ENCODE data around the gene LRRC14B. TPM values are rescaled to one million over a fixed set of nuclear protein-coding genes. Genes with fewer than 3 reads are reported as not detected.

Gene LRRC14B
- total and polyA plus RNA-seq, 10 donors, result 0.10 TPM; not detected in 9

DNA sequence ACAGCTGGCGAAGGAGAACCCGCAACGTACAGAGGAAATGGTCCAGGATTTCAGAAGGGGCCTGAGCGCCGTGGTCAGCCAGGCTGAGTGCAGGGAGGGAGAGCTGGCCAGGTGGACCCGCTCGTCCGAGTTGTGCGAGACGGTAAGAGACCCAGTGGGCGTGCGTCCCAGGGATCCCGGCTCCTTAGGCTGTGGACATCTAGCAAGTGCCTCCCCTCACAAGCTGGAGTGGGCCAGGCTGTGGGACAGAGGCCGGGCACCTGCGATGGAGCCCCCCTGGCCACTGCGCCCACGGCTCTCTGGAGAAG is 29.5 kb upstream of the LRRC14B start:
- H3K27me3 ChIP-seq (replicated peaks in 1 of 7), result peaks cover 0 to 53% (median 0%) of the 10 kb centered on the region in 7 donors
- no peak overlapping the region for H3K27ac ChIP-seq
- 89 to 96% (median 92%) methylated on average over 16 to 17 of the region's 17 CpGs for WGBS, 5 donors
- TF ChIP-seq, protein P1, sequence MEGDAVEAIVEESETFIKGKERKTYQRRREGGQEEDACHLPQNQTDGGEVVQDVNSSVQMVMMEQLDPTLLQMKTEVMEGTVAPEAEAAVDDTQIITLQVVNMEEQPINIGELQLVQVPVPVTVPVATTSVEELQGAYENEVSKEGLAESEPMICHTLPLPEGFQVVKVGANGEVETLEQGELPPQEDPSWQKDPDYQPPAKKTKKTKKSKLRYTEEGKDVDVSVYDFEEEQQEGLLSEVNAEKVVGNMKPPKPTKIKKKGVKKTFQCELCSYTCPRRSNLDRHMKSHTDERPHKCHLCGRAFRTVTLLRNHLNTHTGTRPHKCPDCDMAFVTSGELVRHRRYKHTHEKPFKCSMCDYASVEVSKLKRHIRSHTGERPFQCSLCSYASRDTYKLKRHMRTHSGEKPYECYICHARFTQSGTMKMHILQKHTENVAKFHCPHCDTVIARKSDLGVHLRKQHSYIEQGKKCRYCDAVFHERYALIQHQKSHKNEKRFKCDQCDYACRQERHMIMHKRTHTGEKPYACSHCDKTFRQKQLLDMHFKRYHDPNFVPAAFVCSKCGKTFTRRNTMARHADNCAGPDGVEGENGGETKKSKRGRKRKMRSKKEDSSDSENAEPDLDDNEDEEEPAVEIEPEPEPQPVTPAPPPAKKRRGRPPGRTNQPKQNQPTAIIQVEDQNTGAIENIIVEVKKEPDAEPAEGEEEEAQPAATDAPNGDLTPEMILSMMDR (IDR thresholded peaks at IDR 0.05 in 8 of 11, conservative IDR thresholded peaks at IDR 0.05 in 3 of 11), result no peak
- TF ChIP-seq POLR2AphosphoS5 (IDR thresholded peaks at IDR 0.05) (no peak), POLR2A (IDR thresholded peaks at IDR 0.05) (no peak)
- no peaks in the 10 kb centered on the region for H3K9me3 ChIP-seq
- intact Hi-C loops (cut with DNase I; ENCODE audit: low total_unique reads), result no loop called here
- no peaks in the 10 kb centered on the region for H3K4me1 ChIP-seq
- DNase-seq, result peak; percentile 49
- no peak overlapping the region for H3K4me3 ChIP-seq
- H3K36me3 ChIP-seq, result no peaks in the 10 kb centered on the region

DNA sequence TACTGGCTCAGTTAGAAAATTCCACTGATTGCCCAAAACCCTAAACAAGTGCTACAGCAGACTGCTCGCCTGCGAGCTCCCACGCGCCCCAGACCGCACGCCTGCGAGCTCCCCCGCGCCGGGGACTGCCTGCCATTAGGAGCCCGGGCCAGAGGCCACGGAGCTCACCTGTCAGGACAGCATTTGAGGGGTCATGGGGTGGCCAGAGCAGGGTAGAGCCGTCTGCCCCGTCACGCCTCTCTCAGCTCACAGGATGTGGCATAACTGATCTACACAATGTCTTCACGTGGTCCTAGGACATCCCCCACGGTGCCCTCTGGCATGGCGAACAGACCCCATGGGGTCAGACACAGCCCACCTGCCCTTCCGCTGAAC is 29.1 kb upstream of the LRRC14B start:
- Histone ChIP-seq H3K4me1 (no peaks in the 10 kb centered on the region), H3K4me3 (no peak overlapping the region), H3K27ac (no peak overlapping the region), H3K36me3 (no peaks in the 10 kb centered on the region), H3K9me3 (no peaks in the 10 kb centered on the region), H3K27me3 (replicated peaks in 1 of 7) (peaks cover 0 to 53% (median 0%) of the 10 kb centered on the region in 7 donors)
- TF ChIP-seq POLR2A (IDR thresholded peaks at IDR 0.05) (no peak), POLR2AphosphoS5 (IDR thresholded peaks at IDR 0.05) (no peak)
- TF ChIP-seq, protein P1 (IDR thresholded peaks at IDR 0.05 in 8 of 11, conservative IDR thresholded peaks at IDR 0.05 in 3 of 11), result no peak
- no peak for DNase-seq
- intact Hi-C loops (cut with DNase I; ENCODE audit: low total_unique reads), result no loop called here
- 81 to 90% (median 87%) methylated on average over 9 to 19 of the region's 19 CpGs for WGBS, 5 donors

DNA sequence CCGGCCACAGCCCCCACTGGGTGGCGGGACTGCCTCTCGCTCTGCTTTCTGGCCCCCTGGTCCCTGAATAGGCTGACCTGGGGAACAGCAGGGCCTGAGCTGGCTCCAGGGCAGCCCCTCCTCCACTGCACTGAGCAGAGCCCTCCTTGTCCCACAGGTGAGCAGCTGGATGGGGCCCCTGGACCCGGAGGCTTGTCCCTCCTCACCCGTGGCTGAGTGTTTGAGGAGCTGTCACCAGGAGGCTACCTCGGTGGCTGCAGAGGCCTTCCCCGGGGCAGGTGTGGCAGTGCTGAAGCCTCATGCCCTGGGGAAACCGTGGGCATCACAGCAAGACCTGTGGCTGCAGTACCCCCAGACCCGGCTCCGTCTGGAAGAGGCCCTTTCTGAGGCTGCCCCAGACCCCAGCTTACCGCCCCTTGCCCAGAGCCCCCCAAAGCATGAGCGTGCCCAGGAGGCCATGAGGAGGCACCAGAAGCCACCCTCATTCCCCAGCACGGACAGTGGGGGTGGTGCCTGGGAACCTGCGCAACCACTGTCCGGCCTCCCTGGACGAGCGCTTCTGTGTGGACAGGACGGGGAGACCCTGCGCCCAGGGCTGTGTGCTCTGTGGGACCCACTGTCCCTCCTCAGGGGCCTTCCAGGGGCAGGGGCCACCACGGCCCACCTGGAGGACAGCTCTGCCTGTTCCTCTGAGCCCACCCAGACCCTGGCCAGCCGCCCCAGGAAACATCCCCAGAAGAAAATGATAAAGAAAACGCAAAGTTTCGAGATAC is 28.5 kb upstream of the LRRC14B start:
- DNase-seq, result peak; percentile 70
- 85 to 93% (median 87%) methylated on average over 12 to 23 of the region's 23 CpGs for WGBS, 5 donors
- no peak overlapping the region for H3K27ac ChIP-seq
- H3K36me3 ChIP-seq, result no peaks in the 10 kb centered on the region
- peaks cover 0 to 51% (median 0%) of the 10 kb centered on the region in 7 donors for H3K27me3 ChIP-seq (replicated peaks in 1 of 7)
- intact Hi-C loops (cut with DNase I; ENCODE audit: low total_unique reads), result no loop called here
- TF ChIP-seq POLR2AphosphoS5 (IDR thresholded peaks at IDR 0.05) (no peak), POLR2A (IDR thresholded peaks at IDR 0.05) (no peak)
- TF ChIP-seq, protein P1 (IDR thresholded peaks at IDR 0.05 in 8 of 11, conservative IDR thresholded peaks at IDR 0.05 in 3 of 11), result no peak
- no peaks in the 10 kb centered on the region for H3K9me3 ChIP-seq
- no peak overlapping the region for H3K4me3 ChIP-seq
- no peaks in the 10 kb centered on the region for H3K4me1 ChIP-seq

- intact Hi-C loops (cut with DNase I; ENCODE audit: low total_unique reads), result no loop called here
- H3K27ac ChIP-seq, result no peak overlapping the region
- TF ChIP-seq POLR2AphosphoS5 (IDR thresholded peaks at IDR 0.05) (no peak), POLR2A (IDR thresholded peaks at IDR 0.05) (no peak)
- H3K36me3 ChIP-seq, result no peaks in the 10 kb centered on the region
- no peaks in the 10 kb centered on the region for H3K9me3 ChIP-seq
- WGBS, 5 donors, result 74 to 94% (median 92%) methylated on average over 6 to 7 of the region's 7 CpGs
- peaks cover 0 to 47% (median 0%) of the 10 kb centered on the region in 7 donors for H3K27me3 ChIP-seq (replicated peaks in 1 of 7)
- H3K4me1 ChIP-seq, result no peaks in the 10 kb centered on the region
- peak; percentile 45 for DNase-seq
- H3K4me3 ChIP-seq, result no peak overlapping the region
Observed at GRCh38 chr5:163338-163620, 28.0 kb upstream of the LRRC14B start.

All from spleen (tissue), 11 donors.